Natural killer cell (primary cell): Measurements from ENCODE around the gene SYNGR3. TPM values are rescaled to one million over a fixed set of nuclear protein-coding genes. Genes with fewer than 3 reads are reported as not detected.
A peak's percentile ranks its signal among the peaks of the same experiment; 100 is the strongest.

Experiments used
- ATAC-seq, 3 donors: fragments of 150-1000 bp in 2 of 3; fragments of 200-7000 bp in 1 of 3; cut with Tn5 transposase; 1 replicate in 1 of 3; 2 replicates in 2 of 3; pipeline ENCODE4 v1.10.0; 2021; ENCODE audit warnings: mild to moderate bottlenecking in 2 of 3, moderate library complexity in 2 of 3
- DNase-seq, 2 donors: peaks; one replicate each; pipeline versions ENCODE4 v3.0.0 to v3.0.0-alpha.2; 2013 to 2021; ENCODE audit warnings: mixed read lengths in 1 of 2
- H3K27ac ChIP-seq: one replicate; pipeline ENCODE4 v1.5.1; 2013; ENCODE audit warnings: mild to moderate bottlenecking, low read length
- H3K27me3 ChIP-seq: one replicate; pipeline ENCODE4 v1.6.1; 2013; ENCODE audit warnings: low read length; ENCODE audit not compliant: control insufficient read depth, insufficient read depth
- H3K36me3 ChIP-seq: one replicate; pipeline ENCODE4 v1.6.1; 2013; ENCODE audit warnings: low read length; ENCODE audit not compliant: control insufficient read depth, insufficient read depth
- H3K4me1 ChIP-seq: one replicate; pipeline ENCODE4 v1.6.1; 2013; ENCODE audit warnings: low read length; ENCODE audit not compliant: control insufficient read depth, insufficient read depth
- H3K4me3 ChIP-seq: one replicate; pipeline ENCODE4 v1.5.1; 2013; ENCODE audit warnings: low read length
- H3K9me3 ChIP-seq: one replicate; pipeline ENCODE4 v1.6.1; 2013; ENCODE audit warnings: low read length; ENCODE audit not compliant: control insufficient read depth, insufficient read depth
- H3K27ac Mint-ChIP-seq, 2 donors: one replicate each; pipeline ENCODE4 v1.8.0; 2022; ENCODE audit warnings: mild to moderate bottlenecking in 2 of 2, mixed read lengths in 2 of 2, moderate library complexity in 1 of 2
- H3K27me3 Mint-ChIP-seq, 2 donors: one replicate each; pipeline ENCODE4 v1.8.0; 2022; ENCODE audit warnings: low read depth in 2 of 2, mixed read lengths in 2 of 2
- H3K36me3 Mint-ChIP-seq: one replicate; pipeline ENCODE4 v1.8.0; 2022; ENCODE audit warnings: mixed read lengths
- H3K4me1 Mint-ChIP-seq, 2 donors: one replicate each; pipeline ENCODE4 v1.8.0; 2022; ENCODE audit warnings: mixed read lengths in 2 of 2
- H3K4me3 Mint-ChIP-seq: one replicate; pipeline ENCODE4 v1.8.0; 2022; ENCODE audit warnings: mild to moderate bottlenecking, moderate library complexity, mixed read lengths
- H3K9me3 Mint-ChIP-seq, 2 donors: one replicate each; pipeline ENCODE4 v1.8.0; 2022; ENCODE audit warnings: mixed read lengths in 2 of 2
- CTCF ChIP-seq: fragments of 200-600 bp; IDR thresholded peaks from one replicate; pipeline ENCODE4 v1.8.0; 2022; ENCODE audit warnings: antibody characterized with exemption
- WGBS: methylation state at CpG from one replicate; pipeline ENCODE4 v1.1.7; 2013; ENCODE audit warnings: missing lambda C conversion rate; ENCODE audit not compliant: insufficient coverage; 5-methylcytosine and 5-hydroxymethylcytosine counted together
- intact Hi-C: fragments of 100-400 bp; cut with micrococcal nuclease; formaldehyde crosslinking; loops from one replicate; pipeline ENCODE4 v1.14.2; 2022
- total RNA-seq, 4 donors: library from RNA; stranded (reverse); fragments of 120-200 nt in 1 of 4; gene quantifications; one replicate each; pipeline versions ENCODE4 v1.2.3 to v1.2.4, GENCODE V29; 2013 to 2022

Gene SYNGR3
- total RNA-seq, 3 donors from 2014 or later (not counting 1 experiment from before 2014, with no cell fraction given), result 10.3 to 19.3 (median 19.1) TPM

DNA sequence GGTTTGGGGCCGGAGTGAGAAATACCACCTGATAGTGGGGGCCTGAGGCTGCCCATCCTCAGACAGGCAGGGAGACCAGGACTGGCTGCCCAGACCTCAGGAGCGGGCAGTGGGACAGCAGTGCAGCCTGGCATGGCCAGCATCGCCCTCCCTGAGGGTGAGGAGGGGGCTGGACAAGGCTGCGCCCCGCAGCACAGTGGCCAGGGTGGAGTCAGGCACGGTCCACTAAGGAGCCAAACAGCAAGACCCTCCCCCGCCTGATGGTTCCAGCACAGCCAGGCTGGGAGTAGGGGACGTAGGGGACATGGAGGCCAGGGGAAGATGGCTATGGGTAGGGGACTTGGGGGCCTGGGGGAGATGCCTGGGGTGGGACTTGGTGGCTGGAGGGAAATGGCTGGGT lies 16.5 kb downstream of the SYNGR3 start:
- peaks cover 64% of the 10 kb centered on the region for H3K4me1 ChIP-seq
- H3K27me3 ChIP-seq, result no peaks in the 10 kb centered on the region
- no peaks in the 10 kb centered on the region for H3K9me3 ChIP-seq
- H3K27ac ChIP-seq, result no peak overlapping the region
- TF ChIP-seq CTCF, result no peak
- peaks cover 22% of the 10 kb centered on the region for H3K36me3 ChIP-seq
- H3K9me3 Mint-ChIP-seq, result no peaks in the 10 kb centered on the region
- intact Hi-C loops, result loop anchor here (10.0 kb wide), 2 partner anchors 478 to 658 kb away; no protein-coding TSS in a partner anchor
- no peak overlapping the region for H3K4me3 ChIP-seq
- no peaks in the 10 kb centered on the region for H3K36me3 Mint-ChIP-seq
- peaks cover 28 to 54% of the 10 kb centered on the region in 2 donors for H3K4me1 Mint-ChIP-seq
- no peak for DNase-seq
- no peaks in the 10 kb centered on the region for H3K27me3 Mint-ChIP-seq
- peak overlapping the region; percentile 18 to 94 for H3K27ac Mint-ChIP-seq
- 93% methylated on average over 8 of the region's 8 CpGs for WGBS
- peak overlapping the region; percentile 40 for H3K4me3 Mint-ChIP-seq
- ATAC-seq, result no peak

DNA sequence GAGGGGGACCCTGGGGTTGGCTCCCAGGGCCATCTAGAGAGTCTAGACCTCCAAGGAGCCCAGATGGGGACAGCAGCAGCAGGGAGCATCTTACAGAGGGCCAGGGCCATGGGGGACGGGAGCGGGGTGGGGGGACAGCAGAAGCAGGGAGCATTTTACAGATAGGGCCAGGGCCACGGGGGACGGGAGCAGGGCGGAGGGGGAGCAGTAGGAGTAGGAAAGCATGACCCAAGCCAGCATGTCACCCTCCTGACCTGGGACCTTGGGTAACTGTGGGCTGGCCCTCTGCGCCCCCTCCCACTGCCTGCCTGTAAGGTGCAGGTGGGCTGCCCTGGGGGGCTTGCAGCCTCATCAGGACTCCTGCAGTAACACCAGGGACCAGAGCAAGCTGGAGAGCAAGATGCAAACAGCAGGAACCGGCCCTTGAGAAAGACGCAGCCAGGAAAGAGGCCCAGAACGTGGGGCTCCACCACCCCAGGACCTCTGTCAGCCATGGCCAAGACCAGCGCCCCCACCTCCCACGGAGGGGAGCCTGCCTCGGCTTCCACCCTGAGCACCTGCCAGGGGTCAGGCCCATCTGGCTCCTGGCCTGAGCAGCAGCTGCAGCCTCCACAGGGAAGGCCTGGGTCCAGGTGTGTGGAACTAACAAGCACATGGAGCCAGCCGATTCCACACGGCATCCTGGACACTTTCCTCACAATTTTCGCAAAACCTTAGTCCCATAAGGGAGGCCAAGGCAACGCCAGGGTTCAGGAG lies 17.5 kb downstream of the SYNGR3 start:
- TF ChIP-seq CTCF, result no peak
- WGBS, result 78% methylated on average over 16 of the region's 16 CpGs
- H3K27ac ChIP-seq, result no peak overlapping the region
- H3K9me3 ChIP-seq, result no peaks in the 10 kb centered on the region
- intact Hi-C loops, result loop anchor here (10.0 kb wide), 2 partner anchors 478 to 658 kb away; no protein-coding TSS in a partner anchor
- peak overlapping the region; percentile 76 for H3K4me3 Mint-ChIP-seq
- no peaks in the 10 kb centered on the region for H3K9me3 Mint-ChIP-seq
- H3K27me3 Mint-ChIP-seq, result no peaks in the 10 kb centered on the region
- H3K36me3 Mint-ChIP-seq, result no peaks in the 10 kb centered on the region
- peak overlapping the region; percentile 76 to 94 for H3K27ac Mint-ChIP-seq
- H3K36me3 ChIP-seq, result peaks cover 13% of the 10 kb centered on the region
- H3K4me1 ChIP-seq, result peaks cover 64% of the 10 kb centered on the region
- peaks cover 28 to 54% of the 10 kb centered on the region in 2 donors for H3K4me1 Mint-ChIP-seq
- DNase-seq, result no peak
- H3K27me3 ChIP-seq, result no peaks in the 10 kb centered on the region
- ATAC-seq, result no peak
- H3K4me3 ChIP-seq, result no peak overlapping the region

- no peaks in the 10 kb centered on the region for H3K36me3 Mint-ChIP-seq
- Histone ChIP-seq H3K4me1 (peaks cover 64% of the 10 kb centered on the region), H3K36me3 (peaks cover 5% of the 10 kb centered on the region), H3K27me3 (no peaks in the 10 kb centered on the region), H3K27ac (peak overlapping the region; percentile 58), H3K9me3 (no peaks in the 10 kb centered on the region), H3K4me3 (peak overlapping the region; percentile 32)
- peaks cover 28 to 54% of the 10 kb centered on the region in 2 donors for H3K4me1 Mint-ChIP-seq
- H3K27me3 Mint-ChIP-seq, result no peaks in the 10 kb centered on the region
- ATAC-seq (no peak), DNase-seq (peak in 1 of 2 donors; percentile 46)
- H3K9me3 Mint-ChIP-seq, result no peaks in the 10 kb centered on the region
- TF ChIP-seq CTCF, result no peak
- peak overlapping the region; percentile 76 for H3K4me3 Mint-ChIP-seq
- H3K27ac Mint-ChIP-seq, result peak overlapping the region; percentile 76 to 94
- 11% methylated on average over 15 of the region's 15 CpGs for WGBS
- intact Hi-C loops, result loop anchor here (10.0 kb wide), 2 partner anchors 477 to 657 kb away; no protein-coding TSS in a partner anchor
These were observed 18.3 kb downstream of the SYNGR3 start for GRCh38 chr16:2008009-2008526.
